NCI-H510A treated with DMSO at 0.1 percent for 48 hours (cell line): Measurements from ENCODE around the gene TBC1D30.

Source experiments
- DNase-seq: peaks from one replicate; lab custom pipeline; 2025; lab: John Stamatoyannopoulos, UW

TBC1D30 gene

DNA sequence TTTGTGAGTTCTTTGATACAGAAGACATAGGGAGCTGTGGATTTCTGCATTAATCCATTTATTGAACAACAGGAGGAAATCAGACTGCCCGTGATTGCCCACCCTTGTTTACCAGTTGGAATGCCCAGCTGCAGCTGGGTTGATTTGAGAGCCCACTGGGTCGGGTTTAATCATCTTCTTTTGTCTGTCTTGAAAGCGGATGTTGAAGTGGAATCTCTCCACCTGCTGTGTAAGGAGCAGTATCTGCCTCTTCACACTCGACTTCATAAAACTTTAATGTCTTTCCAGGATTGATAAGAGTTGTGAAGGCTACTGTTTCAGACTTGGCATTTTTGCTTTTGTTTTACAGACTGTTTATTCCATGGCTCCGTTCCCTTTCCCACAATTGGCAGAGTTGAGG, 39.9 kb downstream of the TBC1D30 start:
- DNase-seq = no peak

DNA sequence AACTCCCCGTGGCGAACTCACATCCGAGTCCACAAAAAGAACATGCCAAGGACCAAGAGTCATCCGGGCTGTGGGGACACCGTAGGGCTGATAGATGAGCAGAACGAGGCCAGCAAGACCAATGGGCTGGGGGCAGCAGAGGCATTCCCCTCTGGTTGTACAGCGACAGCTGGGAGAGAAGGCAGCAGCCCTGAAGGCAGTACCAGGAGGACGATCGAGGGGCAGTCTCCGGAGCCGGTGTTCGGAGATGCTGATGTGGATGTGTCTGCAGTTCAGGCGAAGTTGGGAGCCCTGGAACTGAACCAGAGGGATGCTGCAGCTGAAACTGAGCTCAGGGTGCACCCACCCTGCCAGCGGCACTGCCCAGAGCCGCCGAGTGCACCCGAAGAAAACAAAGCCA, 50.7 kb downstream of the TBC1D30 start:
- no peak for DNase-seq

DNA sequence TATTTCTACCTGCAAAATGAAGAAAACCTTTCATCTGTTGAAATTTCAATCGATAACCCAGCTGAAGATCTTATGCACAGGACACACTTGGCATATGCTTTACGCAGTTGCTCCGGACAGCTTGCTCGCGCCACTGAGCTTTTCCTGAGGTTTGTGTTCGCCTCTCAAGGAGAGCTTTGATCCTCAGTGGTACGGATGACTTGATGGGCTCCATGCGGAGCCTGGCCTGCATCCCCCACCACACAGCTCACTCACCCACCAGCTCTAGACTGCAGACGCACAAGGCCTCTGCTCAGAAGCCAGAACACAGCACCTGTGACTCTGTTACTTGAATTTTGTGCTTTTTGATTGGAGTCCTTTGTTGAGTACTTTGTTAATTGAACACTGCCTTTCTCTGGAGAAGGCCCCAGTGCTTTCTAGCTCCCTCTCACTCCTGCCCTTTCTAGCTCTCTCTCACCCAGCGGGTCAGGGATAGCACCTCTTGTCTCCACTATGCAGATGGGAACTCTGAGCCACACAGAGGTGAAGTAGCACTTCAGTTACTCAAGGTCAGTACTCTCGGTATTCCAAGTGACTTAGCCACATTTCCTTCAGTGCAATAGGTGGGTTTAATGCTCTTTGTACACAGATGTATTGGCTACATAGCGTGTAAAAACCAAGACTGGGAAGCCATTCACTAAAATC, 52.1 kb downstream of the TBC1D30 start:
- no peak for DNase-seq

DNA sequence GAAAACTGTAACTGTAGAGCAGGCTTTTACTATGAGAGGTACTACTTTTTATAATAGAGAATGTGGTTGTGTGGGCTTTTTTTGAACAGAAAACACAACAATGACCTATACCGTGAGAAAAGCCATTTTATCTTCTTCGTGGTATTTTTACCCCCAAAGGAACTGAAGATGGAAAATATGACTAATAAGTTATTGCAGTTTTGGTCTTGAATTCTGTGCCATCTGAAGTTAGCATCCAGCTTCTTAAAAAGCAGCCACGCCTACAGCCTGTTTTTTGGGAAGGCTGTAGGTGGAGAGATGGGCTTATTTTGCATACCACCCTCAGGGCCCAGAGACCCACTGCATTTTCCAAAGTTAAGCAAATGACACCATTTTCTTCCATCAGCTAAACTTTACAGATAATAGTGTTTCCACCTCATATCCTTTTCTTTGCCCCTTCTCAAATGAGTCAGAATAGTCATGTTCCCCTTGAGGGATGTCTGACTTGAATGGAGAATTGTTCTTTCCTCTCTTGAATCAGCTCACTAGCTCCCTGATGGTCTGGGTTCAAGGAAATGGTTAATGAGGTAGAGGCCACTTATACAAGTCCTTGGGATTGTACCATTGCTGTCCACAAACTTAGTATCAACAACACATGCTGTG, 53.0 kb downstream of the TBC1D30 start:
- DNase-seq = no peak

DNA sequence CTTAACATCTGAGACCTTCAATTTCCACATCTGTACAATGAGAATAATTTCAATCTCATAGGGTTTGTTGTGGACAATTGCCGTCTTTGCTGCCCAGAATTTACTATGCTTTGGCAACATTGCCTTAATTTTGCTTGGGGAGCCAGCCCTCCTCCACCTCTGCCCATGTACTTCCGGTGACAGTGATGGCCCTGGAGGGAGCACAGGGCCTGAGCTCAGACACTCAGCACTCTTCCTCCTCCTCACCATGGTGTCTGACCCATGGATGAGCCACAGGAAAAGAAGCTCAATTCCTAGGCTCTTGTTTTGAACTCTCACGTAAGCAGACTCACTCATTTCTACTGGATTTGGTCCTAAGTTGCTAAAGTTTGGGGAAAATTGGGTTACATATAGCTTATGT, 58.2 kb downstream of the TBC1D30 start:
- DNase-seq = no peak

DNA sequence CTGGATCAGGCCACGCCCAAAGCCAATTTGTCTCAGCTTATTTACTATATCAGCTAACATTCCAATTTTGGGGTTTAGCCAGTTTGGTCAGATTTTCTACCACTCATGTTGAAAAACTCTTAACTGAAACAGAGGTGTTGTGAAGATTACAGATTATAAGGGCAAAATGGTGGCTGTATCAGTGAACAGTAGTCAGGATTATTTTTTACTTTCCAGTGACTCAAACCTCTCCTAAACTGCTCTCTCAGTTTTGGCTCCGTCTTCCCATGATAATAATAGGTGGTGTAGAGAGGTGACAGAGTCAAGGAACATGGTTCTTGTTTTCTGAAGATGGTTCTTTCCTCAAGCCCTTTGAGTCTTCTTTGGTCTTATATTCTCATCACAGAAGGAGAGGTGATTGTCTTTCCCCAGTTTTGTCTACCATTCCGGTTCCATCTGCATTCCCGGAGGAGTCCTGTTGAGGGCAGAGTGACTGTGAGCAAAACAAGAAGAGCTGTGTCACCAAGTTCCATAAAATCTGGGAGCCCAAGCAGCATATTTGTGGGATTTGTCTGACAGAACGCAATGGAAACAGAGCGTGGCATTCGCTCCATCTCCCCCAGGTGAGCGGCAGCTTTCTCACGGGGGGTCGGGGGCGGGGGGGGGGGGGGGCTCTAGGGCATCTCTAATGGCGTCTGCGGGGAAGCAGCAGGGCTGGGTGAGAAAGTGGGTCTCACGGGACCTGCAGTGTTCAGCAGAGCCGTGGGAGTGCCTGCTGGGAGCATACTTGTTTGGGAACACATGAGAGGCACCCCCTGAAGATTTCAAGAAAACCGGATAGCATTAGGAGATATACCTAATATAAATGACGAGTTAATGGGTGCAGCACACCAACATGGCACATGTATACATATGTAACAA, 59.1 kb downstream of the TBC1D30 start:
- no peak for DNase-seq

DNA sequence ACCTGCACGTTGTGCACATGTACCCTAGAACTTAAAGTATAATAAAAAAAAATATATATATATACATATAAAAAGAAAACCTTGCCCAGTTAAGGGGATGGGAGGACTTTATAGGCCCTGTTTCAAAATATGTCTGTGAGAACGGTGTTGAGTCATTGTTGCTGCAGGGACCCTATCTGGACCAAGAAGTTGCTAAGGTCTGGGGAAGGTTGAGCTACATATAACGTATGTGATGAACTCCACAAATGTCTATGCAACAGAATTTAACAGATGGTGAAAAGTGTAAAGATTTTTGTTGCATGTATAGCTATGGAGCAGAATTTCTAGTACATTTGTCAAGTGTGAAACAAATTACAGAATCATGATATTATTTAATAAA, 59.7 kb downstream of the TBC1D30 start:
- DNase-seq = no peak

DNA sequence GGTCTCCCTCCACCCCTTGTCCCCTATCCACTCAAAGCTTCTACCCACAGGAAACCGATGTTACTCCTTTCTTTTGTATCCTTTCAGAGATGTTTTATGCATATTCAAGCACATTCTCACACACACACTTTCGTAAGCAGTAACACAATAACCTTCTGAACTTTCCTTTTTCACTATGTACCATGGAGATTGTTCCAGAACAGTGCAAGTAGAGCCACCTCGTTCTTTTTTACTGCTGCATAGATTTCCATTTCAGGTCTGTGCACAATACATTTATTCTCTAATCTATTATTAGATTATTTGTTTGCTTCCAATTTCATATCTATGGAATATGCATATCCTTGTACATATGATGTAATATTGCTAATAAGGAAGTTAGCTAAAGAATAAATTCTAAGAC, 60.3 kb downstream of the TBC1D30 start:
- DNase-seq = no peak

DNA sequence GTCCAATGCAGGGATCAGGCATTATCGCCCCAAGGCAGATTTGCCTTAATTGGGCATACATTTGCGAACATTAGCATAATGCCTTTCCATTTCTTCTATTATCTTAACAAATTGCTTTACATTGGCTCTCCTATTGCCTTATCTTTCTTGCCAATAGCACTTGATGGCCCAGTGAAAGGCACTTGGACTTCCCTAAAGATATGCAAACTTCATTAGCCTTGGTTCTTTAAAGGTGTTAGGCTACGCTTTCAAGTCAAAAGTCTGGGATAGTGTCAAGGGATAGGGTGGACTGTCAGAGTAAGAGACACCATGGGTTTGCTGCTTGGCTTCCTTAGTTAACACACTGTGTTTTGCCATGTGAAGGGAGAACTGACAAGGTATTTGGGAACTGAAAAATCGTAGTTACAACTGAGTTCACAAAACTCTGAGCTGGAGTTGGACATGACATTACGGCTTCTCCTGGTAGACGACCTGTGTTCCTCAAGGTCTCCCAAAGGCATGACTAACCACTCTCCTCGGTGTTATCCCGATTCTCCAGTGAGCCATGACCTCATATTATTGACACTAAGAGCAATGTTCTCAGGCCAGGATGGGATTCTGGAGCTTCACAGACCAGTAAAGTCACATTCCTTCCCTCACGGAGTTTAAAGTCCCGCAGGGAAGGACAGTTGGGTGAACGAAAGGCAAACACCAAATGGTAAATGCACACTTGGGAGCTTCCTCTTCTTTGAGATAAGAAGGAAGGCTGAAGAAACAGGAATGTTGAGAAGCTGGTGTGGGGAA, 65.2 kb downstream of the TBC1D30 start:
- DNase-seq = no peak

DNA sequence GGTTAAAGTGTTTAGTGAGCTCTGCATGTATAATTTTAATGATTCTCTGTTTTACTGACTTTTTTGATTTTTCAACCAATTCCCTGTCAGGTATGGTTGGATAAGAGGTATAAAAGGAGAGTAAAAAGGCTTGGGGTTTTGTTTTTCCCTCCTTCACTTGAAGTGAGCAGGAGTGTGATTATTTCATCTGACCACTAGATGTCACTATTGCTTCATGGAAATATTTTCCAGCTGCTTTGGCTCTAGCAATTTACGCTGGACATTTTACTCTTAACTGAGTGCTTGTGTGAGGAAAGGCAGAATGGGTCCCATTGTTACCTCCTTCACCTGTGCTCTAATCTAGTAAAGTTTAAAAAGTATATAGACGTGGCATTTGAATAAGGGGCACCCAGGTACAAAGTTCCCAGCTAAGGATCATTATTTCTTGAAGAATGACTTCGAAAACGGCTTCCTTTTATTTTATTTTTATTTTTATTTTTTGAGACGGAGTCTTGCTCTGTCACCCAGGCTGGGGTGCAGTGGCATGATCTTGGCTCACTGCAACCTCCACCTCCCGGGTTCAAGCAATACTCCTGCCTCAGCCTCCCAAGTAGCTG, 66.5 kb downstream of the TBC1D30 start:
- DNase-seq = peak; percentile 95

DNA sequence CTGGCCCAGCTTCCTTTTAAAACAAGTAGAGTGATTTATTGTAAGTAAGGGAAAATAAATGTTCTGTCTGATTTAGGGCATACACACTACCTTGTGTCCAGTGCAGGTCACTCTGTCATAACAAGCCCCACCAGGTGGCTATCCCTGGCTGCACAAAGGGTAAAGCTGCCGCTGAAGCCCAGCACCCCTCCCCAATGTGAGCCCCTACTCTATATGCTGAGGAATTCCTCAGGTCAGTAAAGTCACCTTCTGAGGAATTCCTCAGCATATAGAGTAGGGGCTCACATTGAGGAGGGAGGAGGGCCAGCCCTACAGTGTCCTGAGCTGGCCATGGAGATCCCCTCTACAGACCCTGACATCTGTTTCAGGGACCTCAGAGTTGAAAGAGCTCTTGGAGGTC, 67.2 kb downstream of the TBC1D30 start:
- no peak for DNase-seq

DNA sequence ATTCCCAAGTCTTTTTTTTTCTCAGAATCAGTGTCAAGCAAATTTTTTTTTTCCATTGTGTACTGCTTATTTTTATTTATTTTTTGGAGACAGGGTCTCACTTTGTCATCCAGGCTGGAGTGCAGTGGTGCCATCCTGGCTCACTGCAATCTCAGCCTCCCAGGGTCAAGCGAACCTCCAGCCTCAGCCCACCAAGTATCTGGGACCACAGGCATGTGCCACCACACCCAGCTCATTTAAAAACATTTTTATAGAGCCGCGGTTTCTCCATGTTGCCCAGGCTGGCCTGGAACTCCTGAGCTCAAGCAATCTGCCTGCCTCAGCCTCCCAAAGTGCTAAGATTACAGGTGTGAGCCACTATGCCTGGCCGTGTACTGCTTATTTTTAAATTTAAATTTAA, 68.1 kb downstream of the TBC1D30 start:
- DNase-seq = no peak

DNA sequence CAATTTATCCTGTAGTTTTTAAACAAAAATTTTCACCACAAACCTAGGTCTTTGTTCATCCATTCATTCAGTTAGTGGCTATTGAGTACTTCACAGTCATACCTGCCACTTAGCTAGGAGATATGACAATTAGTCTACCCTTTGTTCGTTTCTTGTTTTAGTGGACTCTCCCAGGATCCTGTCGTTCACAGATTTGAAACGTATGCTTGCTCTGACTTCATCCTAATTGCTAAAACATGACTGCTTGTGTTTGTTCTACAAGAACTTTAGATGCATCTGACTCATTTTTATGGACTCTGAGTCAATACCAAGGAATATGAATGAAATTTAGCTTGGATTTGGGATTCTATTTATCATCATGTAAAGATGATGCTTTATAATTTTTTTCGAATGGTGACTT, 69.5 kb downstream of the TBC1D30 start:
- DNase-seq = no peak

DNA sequence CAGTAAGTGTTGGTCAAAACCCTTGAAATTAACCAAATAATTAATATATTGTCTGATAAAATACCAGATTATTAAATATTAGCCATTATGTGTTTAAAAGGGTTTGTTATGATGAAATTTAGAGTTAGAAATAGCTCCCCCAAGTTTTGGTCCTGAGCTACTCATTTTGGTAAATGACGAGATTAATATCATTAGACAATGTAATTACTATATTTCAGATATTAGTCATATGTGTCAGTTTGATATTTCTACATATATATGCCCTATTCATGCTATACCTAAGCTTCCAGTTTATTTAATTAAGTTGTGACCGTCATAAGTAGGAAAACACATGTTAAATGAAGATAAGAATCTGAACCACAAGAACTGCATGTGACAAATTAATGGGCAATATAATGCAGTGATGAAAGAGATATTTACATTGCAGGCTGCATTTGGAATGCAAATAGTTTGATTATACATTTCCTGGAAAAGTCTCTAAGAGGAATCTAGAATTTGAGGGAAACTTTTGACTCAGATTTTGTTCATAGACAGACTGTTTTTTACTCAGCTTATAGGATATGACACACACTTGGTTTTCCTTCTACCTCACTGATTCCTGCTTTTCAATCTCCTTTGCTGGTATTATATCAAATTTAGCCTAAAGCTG, 70.5 kb downstream of the TBC1D30 start:
- no peak for DNase-seq

DNA sequence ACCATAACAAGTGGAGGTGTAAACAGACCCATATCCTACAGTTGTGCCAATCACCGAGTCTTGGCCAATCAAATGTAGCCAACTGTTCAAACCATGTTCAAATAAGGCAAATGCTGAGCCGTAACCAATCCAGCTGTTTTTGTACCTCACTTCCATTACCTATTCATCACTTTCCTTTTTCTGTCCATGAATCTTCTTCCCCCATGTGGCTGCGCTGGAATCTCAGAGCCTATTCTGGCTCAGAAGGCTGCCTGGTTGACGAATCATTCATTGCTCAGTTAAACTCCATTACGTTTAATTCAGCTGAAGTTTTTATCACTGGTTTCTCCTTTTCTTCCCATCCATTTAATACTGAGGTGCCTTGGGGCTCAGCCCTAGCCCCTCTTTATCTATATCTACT, 71.1 kb downstream of the TBC1D30 start:
- DNase-seq = no peak

DNA sequence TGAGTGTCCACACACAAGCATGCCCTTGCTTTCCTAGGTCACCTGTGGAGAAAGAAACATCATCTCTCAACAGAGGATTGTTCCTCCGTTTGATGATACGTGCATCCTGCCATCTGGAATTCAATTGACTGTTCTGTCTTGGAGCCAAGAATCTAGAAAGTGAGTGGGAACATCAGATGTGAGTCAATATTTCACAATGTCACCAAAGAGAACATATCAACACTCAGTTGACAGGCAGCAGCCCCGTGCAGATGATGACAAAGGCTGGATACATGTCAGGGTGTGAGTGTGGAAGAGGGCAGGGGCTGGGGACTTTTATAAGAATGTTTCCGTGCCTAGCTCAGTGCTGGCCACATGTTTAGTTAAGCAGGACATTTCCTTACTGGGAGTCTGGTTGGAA, 76.1 kb downstream of the TBC1D30 start:
- DNase-seq = no peak

DNA sequence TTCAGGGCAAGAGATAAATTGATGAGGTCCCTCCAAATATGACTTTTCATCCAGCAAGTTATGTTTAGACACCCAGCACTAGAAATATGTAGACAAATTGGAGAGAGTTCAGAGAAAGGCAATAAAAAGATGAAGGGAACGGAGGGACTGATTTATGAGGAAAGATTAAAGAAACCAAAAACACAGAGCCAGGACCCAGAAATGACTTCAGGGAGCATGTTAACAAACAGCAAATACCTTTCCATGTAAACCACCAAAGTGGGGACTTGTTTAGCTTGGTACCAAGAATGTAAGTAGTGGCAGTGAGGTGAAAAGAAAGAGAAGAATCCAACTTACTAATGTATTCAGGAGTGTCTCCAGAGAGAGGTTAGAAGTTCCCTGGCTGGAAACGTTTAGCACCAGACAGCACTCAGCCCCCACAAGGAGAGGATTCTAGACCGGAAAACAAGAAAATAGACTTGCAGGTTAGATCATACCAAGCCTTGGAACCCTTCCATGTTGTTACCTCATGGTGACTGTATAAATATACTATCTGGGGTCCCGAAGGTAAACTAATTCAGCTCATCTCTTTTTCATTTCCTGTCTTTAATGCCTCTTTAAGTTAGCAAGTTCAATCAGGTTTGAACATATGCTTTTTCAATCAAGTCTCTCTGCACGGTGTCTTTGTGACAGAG, 79.2 kb downstream of the TBC1D30 start:
- no peak for DNase-seq

DNA sequence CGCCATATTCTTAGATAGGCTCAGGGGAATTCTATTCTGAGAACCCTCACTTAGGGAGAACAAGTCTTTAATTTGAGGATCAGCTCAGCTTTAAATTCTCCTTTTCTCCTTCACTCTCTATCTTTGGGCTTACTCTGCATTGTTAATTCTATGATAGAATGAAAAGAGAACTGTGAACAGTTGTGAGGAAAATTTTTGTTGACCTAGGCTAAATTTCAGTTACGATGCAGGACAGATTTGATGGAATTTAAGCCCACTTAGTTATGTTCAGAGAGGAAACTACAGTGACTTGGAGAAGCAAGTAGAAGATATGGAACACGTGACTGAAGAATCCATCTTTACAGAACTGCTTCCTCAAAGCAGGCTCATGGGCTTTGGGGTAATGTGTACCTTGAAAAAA, 82.7 kb downstream of the TBC1D30 start:
- DNase-seq = no peak

DNA sequence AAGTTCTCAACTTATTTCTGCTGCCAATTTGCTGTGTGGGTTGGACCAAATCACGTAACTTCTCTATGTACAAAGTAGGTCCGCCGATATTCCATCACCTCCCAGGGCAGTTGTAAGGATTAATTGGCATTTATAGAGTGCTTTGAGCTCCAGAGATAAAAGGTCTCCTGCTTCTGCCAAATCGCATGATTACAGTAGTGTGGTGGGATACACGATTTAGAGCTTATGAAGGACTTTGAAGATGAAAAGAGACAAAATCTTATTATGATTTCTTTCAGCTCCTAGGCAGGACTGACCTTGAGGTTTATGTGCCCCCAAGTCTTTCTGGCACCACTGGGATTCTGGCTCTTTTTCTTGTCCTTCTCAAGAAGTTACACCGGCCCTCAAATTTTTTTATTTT, 84.7 kb downstream of the TBC1D30 start:
- no peak for DNase-seq

DNA sequence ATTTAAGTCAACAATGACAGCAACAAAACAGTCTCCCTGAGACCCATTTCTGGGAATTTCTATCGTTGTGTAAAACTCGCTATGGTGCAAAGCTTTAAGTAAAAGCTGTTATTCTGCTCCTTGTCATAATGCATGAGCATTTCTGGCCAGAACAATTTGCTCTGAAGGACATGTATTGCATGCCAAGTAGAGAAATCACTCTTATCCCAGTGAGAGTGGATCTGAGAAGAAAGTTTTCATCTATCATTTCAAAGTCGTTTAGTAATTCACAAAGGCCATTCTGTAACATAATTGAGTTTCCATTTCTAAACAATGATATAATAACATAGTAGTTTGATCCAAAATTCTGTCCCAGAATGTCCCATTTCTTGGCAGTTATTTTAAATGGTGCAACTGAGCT, 86.6 kb downstream of the TBC1D30 start:
- DNase-seq = no peak

DNA sequence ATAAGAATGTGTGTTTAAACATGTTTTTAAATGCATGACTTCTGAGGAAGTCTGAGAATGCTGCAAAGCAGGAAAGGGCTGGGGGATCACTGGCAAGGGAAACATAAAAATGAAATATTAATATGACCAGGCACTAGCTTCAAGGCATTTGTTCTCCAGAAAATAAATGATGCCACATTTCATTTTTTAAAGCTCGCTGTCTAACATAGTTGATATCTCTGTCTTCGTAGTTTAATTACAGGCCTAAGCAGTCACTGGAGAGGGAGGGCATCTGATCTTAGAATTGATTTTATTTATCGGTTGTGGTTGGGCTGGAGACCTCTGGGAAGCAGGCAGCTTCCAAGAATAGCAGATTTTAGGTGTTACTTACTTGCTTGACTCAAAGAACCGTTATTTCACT, 87.5 kb downstream of the TBC1D30 start:
- no peak for DNase-seq
